Measurements from ENCODE around the gene MPP3. TPM values are rescaled to one million over a fixed set of nuclear protein-coding genes. Genes with fewer than 3 reads are reported as not detected.

MPP3 gene
- total RNA-seq, 1 experiment from 2014 or later = 34.3 TPM

GRCh38 chr17:43759836-43760235, 73.1 kb downstream of the MPP3 start:
- no peaks in the 10 kb centered on the region for H3K9me3 ChIP-seq (ENCODE audit: low read length)
- POLR2A ChIA-PET (ENCODE audit: unreplicated experiment) = interaction anchor here (0.6 kb wide), 1 partner anchor 65 kb away, joined by 3 read pairs; no protein-coding TSS in a partner anchor
- ATAC-seq (peak; percentile 61), DNase-seq (peak; percentile 72)
- peak overlapping the region; percentile 4; the same call in 1 of the 2 replicates for H3K4me2 ChIP-seq (ENCODE audit: low read length)
- CTCF ChIA-PET = interaction anchor here (0.6 to 3.3 kb wide), 5 partner anchors 65 to 207 kb away, joined by 3 to 36 read pairs (median 4); no protein-coding TSS in a partner anchor
- H3K27ac ChIP-seq (ENCODE audit: low read length) = no peak overlapping the region
- TF ChIP-seq EZH2 (IDR thresholded peaks at IDR 0.05; ENCODE audit: low read length, unreplicated experiment) = no peak
- TF ChIP-seq EZH2phosphoT487 (IDR thresholded peaks at IDR 0.05; ENCODE audit: borderline replicate concordance, low read length) = no peak
- no peak for TF ChIP-seq CTCF (conservative IDR thresholded peaks at IDR 0.05; ENCODE audit: low read depth, low read length)
- no TSS peak for BruUV-seq (replicated peaks)
- no peak overlapping the region for H3K4me3 ChIP-seq (ENCODE audit: low read length)
- H3F3A ChIP-seq (ENCODE audit: low read length, unreplicated experiment) = no peaks in the 10 kb centered on the region
- intact Hi-C loops (cut with micrococcal nuclease) = loop anchor here (1.0 to 5.0 kb wide), 2 partner anchors 66 to 183 kb away; no protein-coding TSS in a partner anchor
- H2AFZ ChIP-seq (ENCODE audit: low read length) = no peak overlapping the region
- H4K20me1 ChIP-seq (ENCODE audit: low read length) = no peaks in the 10 kb centered on the region
- no peaks in the 10 kb centered on the region for H3K79me2 ChIP-seq (ENCODE audit: low read length)
- no peaks in the 10 kb centered on the region for H3K36me3 ChIP-seq (ENCODE audit: low read depth, low read length)
- peaks cover 16% of the 10 kb centered on the region for H3K4me1 ChIP-seq (ENCODE audit: insufficient read depth, low read length)
- no peaks in the 10 kb centered on the region for H3K27me3 ChIP-seq (ENCODE audit: low read length)
- H3K9me2 ChIP-seq (replicated peaks; ENCODE audit: low read length) = no peaks in the 10 kb centered on the region
- no peak overlapping the region for H3K9ac ChIP-seq (ENCODE audit: low read length)

- no peaks in the 10 kb centered on the region for H3F3A ChIP-seq (ENCODE audit: low read length, unreplicated experiment)
- TF ChIP-seq EZH2phosphoT487 (IDR thresholded peaks at IDR 0.05; ENCODE audit: borderline replicate concordance, low read length) (no peak), CTCF (conservative IDR thresholded peaks at IDR 0.05; ENCODE audit: low read depth, low read length) (no peak), EZH2 (IDR thresholded peaks at IDR 0.05; ENCODE audit: low read length, unreplicated experiment) (no peak)
- no peak within 1 kb of the TSS for H3K27ac ChIP-seq (ENCODE audit: low read length)
- no peaks in the 10 kb centered on the region for H3K9me2 ChIP-seq (replicated peaks; ENCODE audit: low read length)
- no peak within 1 kb of the TSS for H2AFZ ChIP-seq (ENCODE audit: low read length)
- ATAC-seq = no peak
- no peaks in the 10 kb centered on the region for H3K27me3 ChIP-seq (ENCODE audit: low read length)
- H3K36me3 ChIP-seq (ENCODE audit: low read depth, low read length) = no peaks in the 10 kb centered on the region
- no peaks in the 10 kb centered on the region for H4K20me1 ChIP-seq (ENCODE audit: low read length)
- no peaks in the 10 kb centered on the region for H3K9me3 ChIP-seq (ENCODE audit: low read length)
- intact Hi-C loops (cut with micrococcal nuclease) = no loop called here
- no peak within 1 kb of the TSS for H3K4me3 ChIP-seq (ENCODE audit: low read length)
- BruUV-seq (replicated peaks) = no TSS peak
- no peak within 1 kb of the TSS for H3K9ac ChIP-seq (ENCODE audit: low read length)
- no peaks in the 10 kb centered on the region for H3K79me2 ChIP-seq (ENCODE audit: low read length)
- CTCF ChIA-PET = interaction anchor here (1.5 to 3.3 kb wide), 2 partner anchors 64 to 67 kb away, joined by 4 to 36 read pairs; no protein-coding TSS in a partner anchor
- no peak for DNase-seq
- H3K4me2 ChIP-seq (ENCODE audit: low read length) = no peak within 1 kb of the TSS
- POLR2A ChIA-PET (ENCODE audit: unreplicated experiment) = interaction anchor here (0.7 kb wide), 1 partner anchor 20 kb away, joined by 14 read pairs; the partner anchor contains the start of gene DUSP3
- H3K4me1 ChIP-seq (ENCODE audit: insufficient read depth, low read length) = peaks cover 28% of the 10 kb centered on the region
These were observed 74.3 kb downstream of the MPP3 start, which contains the start of gene SOST for GRCh38 chr17:43758497-43759174. SOST (minus strand) TSS chr17:43758791; CDS start chr17:43758741, 50 bp downstream.

GRCh38 chr17:43758086-43758485, 74.9 kb downstream of the MPP3 start:
- no peaks in the 10 kb centered on the region for H3K79me2 ChIP-seq (ENCODE audit: low read length)
- H3F3A ChIP-seq (ENCODE audit: low read length, unreplicated experiment) = no peaks in the 10 kb centered on the region
- POLR2A ChIA-PET (ENCODE audit: unreplicated experiment) = interaction anchor here (0.7 kb wide), 1 partner anchor 21 kb away, joined by 14 read pairs; the partner anchor contains the start of gene DUSP3
- H3K9me2 ChIP-seq (replicated peaks; ENCODE audit: low read length) = no peaks in the 10 kb centered on the region
- H3K36me3 ChIP-seq (ENCODE audit: low read depth, low read length) = no peaks in the 10 kb centered on the region
- no peak overlapping the region for H2AFZ ChIP-seq (ENCODE audit: low read length)
- CTCF ChIA-PET = interaction anchor here (3.3 kb wide), 1 partner anchor 63 kb away, joined by 36 read pairs; no protein-coding TSS in a partner anchor
- no peak for ATAC-seq
- H3K27ac ChIP-seq (ENCODE audit: low read length) = no peak overlapping the region
- intact Hi-C loops (cut with micrococcal nuclease) = no loop called here
- no peak overlapping the region for H3K9ac ChIP-seq (ENCODE audit: low read length)
- H4K20me1 ChIP-seq (ENCODE audit: low read length) = no peaks in the 10 kb centered on the region
- BruUV-seq (replicated peaks) = no TSS peak
- H3K4me3 ChIP-seq (ENCODE audit: low read length) = no peak overlapping the region
- no peak overlapping the region for H3K4me2 ChIP-seq (ENCODE audit: low read length)
- no peak for TF ChIP-seq EZH2 (IDR thresholded peaks at IDR 0.05; ENCODE audit: low read length, unreplicated experiment)
- no peak for TF ChIP-seq CTCF (conservative IDR thresholded peaks at IDR 0.05; ENCODE audit: low read depth, low read length)
- no peak for TF ChIP-seq EZH2phosphoT487 (IDR thresholded peaks at IDR 0.05; ENCODE audit: borderline replicate concordance, low read length)
- no peak for DNase-seq
- H3K4me1 ChIP-seq (ENCODE audit: insufficient read depth, low read length) = peaks cover 33% of the 10 kb centered on the region
- H3K27me3 ChIP-seq (ENCODE audit: low read length) = no peaks in the 10 kb centered on the region
- H3K9me3 ChIP-seq (ENCODE audit: low read length) = no peaks in the 10 kb centered on the region
